Vagina (tissue), 2 donors: Measurements from ENCODE around the gene RHO.

Experiments
- POLR2A ChIP-seq, 2 donors: fragments of 450-650 bp; IDR thresholded peaks; one replicate each; pipeline ENCODE4 v1.6.1; 2017; ENCODE audit warnings: antibody characterized with exemption in 2 of 2, mild to moderate bottlenecking in 2 of 2, moderate library complexity in 2 of 2
- POLR2AphosphoS5 ChIP-seq, 2 donors: sonication (generic); formaldehyde crosslinking; IDR thresholded peaks; one replicate each; pipeline ENCODE4 v1.9.0; 2017; ENCODE audit warnings: antibody characterized with exemption in 2 of 2, mild to moderate bottlenecking in 2 of 2, low read depth in 1 of 2; ENCODE audit not compliant: insufficient read depth in 1 of 2

DNA sequence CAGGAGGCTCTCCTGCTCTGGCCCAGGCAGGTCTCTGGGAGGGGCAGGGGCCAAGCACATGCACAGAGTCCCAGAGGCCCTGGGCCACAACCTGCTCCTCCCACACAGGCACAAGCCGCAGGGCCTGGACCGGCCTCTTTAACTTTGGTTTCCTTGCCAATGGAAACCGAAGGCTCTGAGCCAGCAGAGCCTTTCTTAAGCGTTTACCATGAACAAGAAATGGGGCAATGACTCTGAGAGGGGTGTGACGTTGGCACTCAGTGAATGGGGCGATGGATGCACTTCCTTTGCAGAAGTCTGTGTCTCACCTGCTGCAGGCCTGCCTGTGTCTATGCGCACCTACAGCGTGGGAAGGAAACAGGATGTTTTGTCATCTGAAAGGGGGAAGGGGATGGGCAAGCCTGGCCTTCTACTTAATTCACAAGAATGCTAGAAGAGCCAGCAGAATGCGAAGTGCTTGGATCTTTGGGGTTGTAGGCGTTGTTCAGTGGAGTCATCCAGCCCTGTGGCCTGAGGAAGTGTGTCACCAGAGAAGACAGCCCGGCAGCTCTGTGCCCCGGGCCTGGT lies 46.6 kb upstream of the RHO start:
- peak in 1 of 2 donors; percentile 67 for TF ChIP-seq POLR2AphosphoS5 (IDR thresholded peaks at IDR 0.05; ENCODE audit: insufficient read depth in 1 of 2, low read depth in 1 of 2)
- TF ChIP-seq POLR2A (IDR thresholded peaks at IDR 0.05) = no peak
